ENCODE data around the gene AATK. TPM values are rescaled to one million over a fixed set of nuclear protein-coding genes. Genes with fewer than 3 reads are reported as not detected.

AATK gene
- total and polyA plus RNA-seq, 10 of the 15 experiments (the other 5 are each of a cell fraction or from before 2014, with no cell fraction given): 0.04 TPM; not detected in 9

GRCh38 chr17:81097943-81098308, 68.1 kb downstream of the AATK start:
- DNase-seq (ENCODE audit: low read depth, low spot score) (no peak), ATAC-seq (no peak), FAIRE-seq (no peak)
- no peak overlapping the region for H3K9ac ChIP-seq (ENCODE audit: control insufficient read depth, insufficient read depth, low read length)
- no peak overlapping the region for H3K27ac ChIP-seq (ENCODE audit: control insufficient read depth, insufficient read depth)
- SMC1A ChIA-PET (ENCODE audit: uncharacterized antibody, unreplicated experiment): interaction anchor here (1.0 to 2.1 kb wide), 3 partner anchors 49 to 74 kb away, joined by 3 to 6 read pairs (median 6); no protein-coding TSS in a partner anchor
- no peaks in the 10 kb centered on the region for H3K9me3 ChIP-seq (replicated peaks; ENCODE audit: control insufficient read depth, insufficient read depth, low read length)
- POLR2A ChIA-PET: interaction anchor here (0.6 to 1.0 kb wide), 3 partner anchors 68 to 421 kb away, joined by 3 to 4 read pairs (median 3); no protein-coding TSS in a partner anchor
- H3K36me3 ChIP-seq (ENCODE audit: control insufficient read depth in 2 of 2, insufficient read depth in 2 of 2, low read length in 1 of 2): no peaks in the 10 kb centered on the region
- no peaks in the 10 kb centered on the region for H3K79me2 ChIP-seq (ENCODE audit: control insufficient read depth, insufficient read depth, low read length)
- intact Hi-C loops (cut with micrococcal nuclease; ENCODE audit: unreplicated experiment) (loop anchor here (1.0 kb wide), 1 partner anchor 75 kb away; no protein-coding TSS in a partner anchor), in situ Hi-C loops (cut with MboI) (loop anchor here (10.0 kb wide), 1 partner anchor 73 kb away; no protein-coding TSS in a partner anchor)
- no TSS peak for BruUV-seq (replicated peaks)
- RAD21 ChIA-PET (ENCODE audit: unreplicated experiment): interaction anchor here (0.7 to 1.5 kb wide), 3 partner anchors 34 to 142 kb away, joined by 3 to 19 read pairs (median 3); partner anchors contain the start of gene NDUFAF8
- peaks cover 0 to 7% of the 10 kb centered on the region in 2 experiments; a peak in 3 of 4 replicates for H3K27me3 ChIP-seq (replicated peaks in 1 of 2; ENCODE audit: control insufficient read depth in 2 of 2, insufficient read depth in 2 of 2, low read length in 1 of 2)
- H3K4me3 ChIP-seq: no peak overlapping the region
- no peak overlapping the region for H2AFZ ChIP-seq (ENCODE audit: control insufficient read depth, low read depth, low read length)
- WGBS (ENCODE audit: insufficient coverage, insufficient replicate concordance, low lambda C conversion rate, missing lambda C conversion rate): 41% methylated on average over 13 of the region's 13 CpGs
- H3K4me1 ChIP-seq (ENCODE audit: control insufficient read depth, insufficient read depth, low read length): peaks cover 11% of the 10 kb centered on the region
- TF ChIP-seq, protein P1, sequence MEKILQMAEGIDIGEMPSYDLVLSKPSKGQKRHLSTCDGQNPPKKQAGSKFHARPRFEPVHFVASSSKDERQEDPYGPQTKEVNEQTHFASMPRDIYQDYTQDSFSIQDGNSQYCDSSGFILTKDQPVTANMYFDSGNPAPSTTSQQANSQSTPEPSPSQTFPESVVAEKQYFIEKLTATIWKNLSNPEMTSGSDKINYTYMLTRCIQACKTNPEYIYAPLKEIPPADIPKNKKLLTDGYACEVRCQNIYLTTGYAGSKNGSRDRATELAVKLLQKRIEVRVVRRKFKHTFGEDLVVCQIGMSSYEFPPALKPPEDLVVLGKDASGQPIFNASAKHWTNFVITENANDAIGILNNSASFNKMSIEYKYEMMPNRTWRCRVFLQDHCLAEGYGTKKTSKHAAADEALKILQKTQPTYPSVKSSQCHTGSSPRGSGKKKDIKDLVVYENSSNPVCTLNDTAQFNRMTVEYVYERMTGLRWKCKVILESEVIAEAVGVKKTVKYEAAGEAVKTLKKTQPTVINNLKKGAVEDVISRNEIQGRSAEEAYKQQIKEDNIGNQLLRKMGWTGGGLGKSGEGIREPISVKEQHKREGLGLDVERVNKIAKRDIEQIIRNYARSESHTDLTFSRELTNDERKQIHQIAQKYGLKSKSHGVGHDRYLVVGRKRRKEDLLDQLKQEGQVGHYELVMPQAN (conservative IDR thresholded peaks at IDR 0.05): no peak
- peak in 1 of 2 experiments; percentile 45; a peak in 1 of 4 replicates for TF ChIP-seq BHLHE40 (IDR thresholded peaks at IDR 0.05; ENCODE audit: borderline replicate concordance in 1 of 2, low read depth in 2 of 2, low read length in 1 of 2)
- TF ChIP-seq ZZZ3 (IDR thresholded peaks at IDR 0.05; ENCODE audit: control insufficient read depth, insufficient read length, low read depth): no peak
- H3K4me2 ChIP-seq (ENCODE audit: control insufficient read depth, insufficient read depth): no peak overlapping the region
- H4K20me1 ChIP-seq (ENCODE audit: control insufficient read depth, insufficient read depth): no peaks in the 10 kb centered on the region
- CTCF ChIA-PET: interaction anchor here (0.9 to 4.8 kb wide), 7 partner anchors 10 to 109 kb away, joined by 3 to 60 read pairs (median 7); no protein-coding TSS in a partner anchor

Measured in GM12878 (cell line).